OCI-LY1 (cell line): Measurements from ENCODE around the gene HNRNPL.

Experiments used
- CTCF ChIP-seq: fragments of 200-600 bp; sonication (generic), shearing (Covaris generic); IDR thresholded peaks from 2 replicates; pipeline ENCODE4 v1.5.1; 2017; ENCODE audit warnings: mild to moderate bottlenecking, antibody characterized with exemption, low read length, moderate library complexity, mixed read lengths
- EZH2 ChIP-seq: fragments of 200-600 bp; sonication (generic), shearing (Covaris generic); IDR thresholded peaks from 2 replicates; pipeline ENCODE4 v1.8.0; 2017; ENCODE audit warnings: borderline replicate concordance, mixed run types, mild to moderate bottlenecking, antibody characterized with exemption, low read length, moderate library complexity, mixed read lengths

GRCh38 chr19:38875656-38876395 lies 26.0 kb upstream of the HNRNPL start:
- TF ChIP-seq CTCF = no peak
- no peak for TF ChIP-seq EZH2
